ENCODE results near the gene AGER. TPM values are rescaled to one million over a fixed set of nuclear protein-coding genes. Genes with fewer than 3 reads are reported as not detected.
A peak's percentile ranks its signal among the peaks of the same experiment; 100 is the strongest.

The AGER gene
- total and polyA plus RNA-seq, 9 of the 15 experiments (the other 6 are each of a cell fraction or from before 2014, with no cell fraction given) = 1.2 to 11.5 (median 4.1) TPM

DNA sequence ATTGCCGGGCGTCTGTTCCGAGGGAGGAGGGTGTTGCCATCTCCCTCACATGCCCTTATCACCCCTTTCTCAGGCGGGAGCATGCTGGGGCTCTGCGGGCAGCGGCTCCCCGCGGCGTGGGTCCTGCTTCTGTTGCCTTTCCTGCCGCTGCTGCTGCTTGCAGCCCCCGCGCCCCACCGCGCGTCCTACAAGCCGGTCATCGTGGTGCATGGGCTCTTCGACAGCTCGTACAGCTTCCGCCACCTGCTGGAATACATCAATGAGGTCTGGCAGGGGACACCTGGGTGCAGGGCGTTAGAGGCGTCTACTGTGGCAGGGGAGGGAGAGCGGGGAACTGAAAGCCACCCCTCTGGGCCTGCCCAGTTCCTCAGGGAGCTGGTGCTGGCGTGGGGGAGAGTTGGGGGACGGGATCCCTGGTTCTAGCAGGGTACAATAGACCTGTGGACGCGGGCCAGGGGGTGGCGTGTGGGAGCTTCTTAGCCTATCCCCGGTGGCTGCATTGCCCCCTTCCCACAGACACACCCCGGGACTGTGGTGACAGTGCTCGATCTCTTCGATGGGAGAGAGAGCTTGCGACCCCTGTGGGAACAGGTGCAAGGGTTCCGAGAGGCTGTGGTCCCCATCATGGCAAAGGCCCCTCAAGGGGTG, 29.4 kb downstream of the AGER start (continued):
- TF ChIP-seq HSF4 (CRISPR knock-in tag; IDR thresholded peaks at IDR 0.05; ENCODE audit: borderline replicate concordance) (no peak), MIER1 (IDR thresholded peaks at IDR 0.05; ENCODE audit: low read depth) (no peak), SMARCA4 (IDR thresholded peaks at IDR 0.05) (0 out of 2 replicates have a peak, but pooled peaks have one; percentile 13), ZNF384 (IDR thresholded peaks at IDR 0.05; ENCODE audit: low read depth, low read length) (peak; percentile 48), SUPT5H (IDR thresholded peaks at IDR 0.05) (peak; percentile 27; the same call in 1 of the 2 replicates), MAZ (CRISPR knock-in tag; conservative IDR thresholded peaks at IDR 0.05 in 1 of 2, IDR thresholded peaks at IDR 0.05 in 1 of 2) (peak; percentile 63 to 74; a peak in 2 of 4 replicates), PHB (CRISPR knock-in tag; IDR thresholded peaks at IDR 0.05) (0 out of 2 replicates have a peak, but pooled peaks have one; percentile 67), EZH2 (IDR thresholded peaks at IDR 0.05; ENCODE audit: borderline replicate concordance, low read depth, low read length) (no peak), SP2 (IDR thresholded peaks at IDR 0.05; ENCODE audit: extremely low read depth, low read depth, low read length, poor library complexity, severe bottlenecking) (no peak), PHTF2 (CRISPR knock-in tag; IDR thresholded peaks at IDR 0.05) (no peak), BHLHE40 (IDR thresholded peaks at IDR 0.05; ENCODE audit: low read length) (peak; percentile 51; the same call in 1 of the 2 replicates), CHCHD3 (CRISPR knock-in tag; IDR thresholded peaks at IDR 0.05) (0 out of 2 replicates have a peak, but pooled peaks have one; percentile 6), ESRRA (IDR thresholded peaks at IDR 0.05; ENCODE audit: borderline replicate concordance, low read depth) (peak; percentile 29), MXI1 (IDR thresholded peaks at IDR 0.05; ENCODE audit: low read depth, low read length) (peak; percentile 34; the same call in 1 of the 2 replicates), ILF3 (IDR thresholded peaks at IDR 0.05; ENCODE audit: borderline replicate concordance) (no peak), TCF7L2 (IDR thresholded peaks at IDR 0.05; ENCODE audit: low read depth, low read length) (0 out of 2 replicates have a peak, but pooled peaks have one; percentile 15), RBM14 (IDR thresholded peaks at IDR 0.05; ENCODE audit: borderline replicate concordance, insufficient read depth, low read depth, low read length) (0 out of 2 replicates have a peak, but pooled peaks have one; percentile 16), SMARCA5 (IDR thresholded peaks at IDR 0.05) (peak; percentile 48; the same call in 1 of the 2 replicates), FOXJ3 (CRISPR knock-in tag; IDR thresholded peaks at IDR 0.05) (no peak), CREM (IDR thresholded peaks at IDR 0.05; ENCODE audit: low read depth) (no peak), CAMTA2 (CRISPR knock-in tag; conservative IDR thresholded peaks at IDR 0.05) (no peak), HDGF (IDR thresholded peaks at IDR 0.05) (0 out of 2 replicates have a peak, but pooled peaks have one; percentile 42), NCOA6 (IDR thresholded peaks at IDR 0.05) (peak; percentile 64; the same call in 1 of the 2 replicates), PCBP1 (IDR thresholded peaks at IDR 0.05; ENCODE audit: low read depth, low read length, poor library complexity, severe bottlenecking) (peak; percentile 53), ZNF175 (CRISPR knock-in tag; IDR thresholded peaks at IDR 0.05; ENCODE audit: low read depth) (0 out of 2 replicates have a peak, but pooled peaks have one; percentile 26), RBBP5 (IDR thresholded peaks at IDR 0.05; ENCODE audit: borderline replicate concordance, insufficient read depth, low read length, poor library complexity, severe bottlenecking) (peak; percentile 88), GATAD2A (IDR thresholded peaks at IDR 0.05) (peak; percentile 32; the same call in 1 of the 2 replicates)
